CD4-positive, CD25-positive, alpha-beta regulatory T cell (primary cell): ENCODE data around the gene ADGRV1. TPM values are rescaled to one million over a fixed set of nuclear protein-coding genes. Genes with fewer than 3 reads are reported as not detected.

Experiments
- ATAC-seq, 2 donors: fragments of 150-1000 bp; cut with Tn5 transposase; one replicate each; pipeline ENCODE4 v1.10.0; 2021; ENCODE audit warnings: low read depth in 2 of 2, moderate number of reproducible peaks in 2 of 2, moderate library complexity in 1 of 2
- DNase-seq, 3 donors: peaks; one replicate each; pipeline versions ENCODE4 v3.0.0 to v3.0.0-alpha.2; 2012 to 2022; ENCODE audit warnings: mixed read lengths in 1 of 3
- H3K27ac ChIP-seq: one replicate; pipeline ENCODE4 v1.7.0; 2013; ENCODE audit warnings: mild to moderate bottlenecking, low read length; ENCODE audit not compliant: insufficient read depth, poor library complexity, severe bottlenecking
- H3K27me3 ChIP-seq: one replicate; pipeline ENCODE4 v1.7.0; 2013; ENCODE audit warnings: low read length; ENCODE audit not compliant: control insufficient read depth, insufficient read depth
- H3K36me3 ChIP-seq: one replicate; pipeline ENCODE4 v1.7.0; 2013; ENCODE audit warnings: mild to moderate bottlenecking, low read length, moderate library complexity; ENCODE audit not compliant: control insufficient read depth, insufficient read depth
- H3K4me1 ChIP-seq: 2 replicates; pipeline ENCODE4 v1.7.0; 2013; ENCODE audit warnings: mild to moderate bottlenecking, low read length; ENCODE audit not compliant: insufficient read depth, control insufficient read depth, poor library complexity, severe bottlenecking
- H3K4me3 ChIP-seq: one replicate; pipeline ENCODE4 v1.7.0; 2013; ENCODE audit warnings: low read depth, mild to moderate bottlenecking, low read length, moderate library complexity
- H3K9me3 ChIP-seq, 2 experiments: 1 replicate in 1 of 2; 2 replicates in 1 of 2; pipeline ENCODE4 v1.7.0; 2013; ENCODE audit warnings: low read length in 2 of 2, mild to moderate bottlenecking in 1 of 2, moderate library complexity in 1 of 2; ENCODE audit not compliant: control insufficient read depth in 2 of 2
- H3K27ac Mint-ChIP-seq, 3 donors: one replicate each; pipeline ENCODE4 v1.8.0; 2020 to 2022; ENCODE audit warnings: mild to moderate bottlenecking in 3 of 3, mixed read lengths in 3 of 3, moderate library complexity in 2 of 3
- H3K27me3 Mint-ChIP-seq: one replicate; pipeline ENCODE4 v1.8.0; 2022; ENCODE audit warnings: mild to moderate bottlenecking, mixed read lengths
- H3K36me3 Mint-ChIP-seq: one replicate; pipeline ENCODE4 v1.8.0; 2020; ENCODE audit warnings: mixed read lengths
- H3K4me1 Mint-ChIP-seq, 4 donors: one replicate each; pipeline ENCODE4 v1.8.0; 2020 to 2022; ENCODE audit warnings: mixed read lengths in 4 of 4, mild to moderate bottlenecking in 1 of 4
- H3K4me3 Mint-ChIP-seq, 4 donors: one replicate each; pipeline ENCODE4 v1.8.0; 2020 to 2022; ENCODE audit warnings: mild to moderate bottlenecking in 4 of 4, mixed read lengths in 4 of 4, moderate library complexity in 3 of 4
- H3K9me3 Mint-ChIP-seq, 7 donors: one replicate each; pipeline ENCODE4 v1.8.0; 2020 to 2022; ENCODE audit warnings: mixed read lengths in 7 of 7, mild to moderate bottlenecking in 3 of 7, moderate library complexity in 2 of 7
- polyA plus RNA-seq, 4 donors: library from polyadenylated mRNA; unstranded; fragments of 300-500 nt; fragmentation: Illumina TruSeq; gene quantifications; one replicate each; pipeline ENCODE4 v1.2.3, GENCODE V29; 2021
- total RNA-seq: library from RNA; stranded (reverse); gene quantifications from one replicate; pipeline ENCODE4 v1.2.3, GENCODE V29; 2022

ADGRV1 gene
- total and polyA plus RNA-seq, 5 donors from 2014 or later = 0.42 to 0.52 TPM; not detected in 3

DNA sequence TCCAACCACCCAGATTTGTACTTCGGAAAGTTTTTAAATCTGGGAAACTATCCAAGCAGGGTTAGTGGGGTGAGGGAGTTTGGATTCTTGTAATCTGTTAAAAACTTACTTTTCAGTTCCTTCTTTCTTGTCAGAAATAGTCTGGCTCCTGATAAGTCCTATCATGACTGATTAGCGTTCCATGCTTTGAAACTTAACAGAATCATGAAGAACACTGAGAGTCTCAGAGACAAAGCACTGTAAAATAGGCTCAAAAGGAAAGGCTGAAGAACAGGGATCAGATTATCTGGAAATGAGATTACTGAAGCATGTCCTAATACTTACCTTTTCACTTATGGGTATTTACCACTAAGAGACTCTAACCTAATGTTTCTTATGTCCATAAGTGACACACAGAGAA lies 582.1 kb downstream of the ADGRV1 start:
- Mint-ChIP-seq H3K9me3 (peaks cover 0 to 2% (median 0%) of the 10 kb centered on the region in 7 donors), H3K36me3 (no peaks in the 10 kb centered on the region), H3K4me3 (no peak overlapping the region), H3K27me3 (peaks cover 11% of the 10 kb centered on the region), H3K27ac (no peak overlapping the region), H3K4me1 (no peaks in the 10 kb centered on the region)
- H3K4me3 ChIP-seq = no peak overlapping the region
- no peak for DNase-seq
- H3K36me3 ChIP-seq = no peaks in the 10 kb centered on the region
- no peaks in the 10 kb centered on the region for H3K9me3 ChIP-seq
- ATAC-seq = no peak
- H3K27ac ChIP-seq = no peak overlapping the region
- H3K4me1 ChIP-seq = no peaks in the 10 kb centered on the region
- no peaks in the 10 kb centered on the region for H3K27me3 ChIP-seq

DNA sequence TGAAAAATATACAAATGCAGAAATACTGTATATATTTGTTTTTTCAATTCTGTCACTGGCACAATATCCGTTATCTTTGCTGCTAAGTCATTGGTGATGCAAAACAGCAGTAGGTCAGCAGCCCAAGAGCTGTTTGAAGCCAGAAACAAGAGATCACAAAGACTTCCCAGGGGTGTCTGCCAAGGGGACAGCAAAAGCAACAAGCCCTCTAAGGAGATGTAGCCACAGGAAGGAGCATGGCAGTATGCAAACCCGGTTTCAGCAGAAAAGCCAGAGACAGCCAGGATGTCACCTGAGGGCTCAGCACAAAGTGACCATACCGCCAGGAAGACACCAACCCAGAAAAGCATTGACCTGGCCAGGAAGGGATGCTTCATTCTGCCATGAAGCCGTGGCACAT lies 583.0 kb downstream of the ADGRV1 start:
- Mint-ChIP-seq H3K27me3 (peaks cover 5% of the 10 kb centered on the region), H3K27ac (no peak overlapping the region), H3K4me3 (no peak overlapping the region), H3K36me3 (no peaks in the 10 kb centered on the region), H3K4me1 (no peaks in the 10 kb centered on the region), H3K9me3 (peaks cover 0 to 2% (median 0%) of the 10 kb centered on the region in 7 donors)
- Histone ChIP-seq H3K4me1 (no peaks in the 10 kb centered on the region), H3K4me3 (no peak overlapping the region), H3K27me3 (no peaks in the 10 kb centered on the region), H3K27ac (no peak overlapping the region), H3K36me3 (no peaks in the 10 kb centered on the region), H3K9me3 (no peaks in the 10 kb centered on the region)
- DNase-seq (no peak), ATAC-seq (no peak)

DNA sequence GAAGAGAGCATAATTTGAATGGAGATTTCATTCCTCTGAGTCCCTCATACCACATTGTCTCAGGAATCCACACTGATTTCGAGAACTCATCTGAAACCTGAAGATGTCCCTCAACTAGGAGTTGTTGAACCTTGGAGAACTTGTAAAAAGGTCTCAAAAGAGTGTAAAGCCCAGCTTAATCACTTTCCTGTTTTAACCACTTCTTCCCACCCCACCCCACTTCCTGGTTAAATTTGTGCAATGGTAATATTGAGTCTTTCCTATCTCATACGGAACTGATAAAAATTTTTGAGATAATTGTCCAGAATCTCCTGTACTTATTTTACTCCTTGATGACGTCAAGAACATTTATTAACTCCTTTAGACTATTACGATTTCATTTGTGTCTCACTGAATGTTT lies 583.8 kb downstream of the ADGRV1 start:
- Histone ChIP-seq H3K9me3 (no peaks in the 10 kb centered on the region), H3K4me3 (no peak overlapping the region), H3K27ac (no peak overlapping the region), H3K36me3 (no peaks in the 10 kb centered on the region), H3K27me3 (peaks cover 2% of the 10 kb centered on the region), H3K4me1 (no peaks in the 10 kb centered on the region)
- Mint-ChIP-seq H3K36me3 (no peaks in the 10 kb centered on the region), H3K4me1 (no peaks in the 10 kb centered on the region), H3K9me3 (peaks cover 0 to 2% (median 0%) of the 10 kb centered on the region in 7 donors), H3K27ac (no peak overlapping the region), H3K4me3 (no peak overlapping the region), H3K27me3 (peaks cover 5% of the 10 kb centered on the region)
- ATAC-seq (no peak), DNase-seq (no peak)

DNA sequence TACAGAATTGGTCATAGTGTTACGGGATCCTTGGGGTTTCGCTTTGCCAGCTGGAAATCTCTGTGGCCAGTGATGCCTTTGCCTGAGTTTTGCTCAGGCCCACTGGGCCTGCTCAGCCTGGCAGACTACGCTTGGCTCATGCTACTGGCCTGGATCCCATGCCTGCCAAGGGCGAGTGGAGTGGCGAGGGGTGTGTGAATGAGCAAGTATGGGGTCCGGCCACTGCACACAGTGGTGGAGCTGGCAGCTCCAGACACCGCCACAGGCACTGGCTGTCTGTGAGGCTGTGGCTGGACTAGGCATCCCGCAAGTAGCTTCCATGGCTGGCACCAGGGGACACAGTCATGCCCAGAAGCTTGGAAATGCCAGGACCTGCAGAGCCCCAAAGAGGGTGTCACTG lies 584.2 kb downstream of the ADGRV1 start:
- no peak overlapping the region for H3K4me3 Mint-ChIP-seq
- H3K27me3 Mint-ChIP-seq = peaks cover 5% of the 10 kb centered on the region
- no peak overlapping the region for H3K27ac ChIP-seq
- peaks cover 0 to 5% (median 0%) of the 10 kb centered on the region in 7 donors for H3K9me3 Mint-ChIP-seq
- peaks cover 2% of the 10 kb centered on the region for H3K27me3 ChIP-seq
- H3K9me3 ChIP-seq = no peaks in the 10 kb centered on the region
- no peaks in the 10 kb centered on the region for H3K4me1 ChIP-seq
- no peak overlapping the region for H3K4me3 ChIP-seq
- no peaks in the 10 kb centered on the region for H3K4me1 Mint-ChIP-seq
- DNase-seq (no peak), ATAC-seq (no peak)
- H3K36me3 Mint-ChIP-seq = no peaks in the 10 kb centered on the region
- no peak overlapping the region for H3K27ac Mint-ChIP-seq
- H3K36me3 ChIP-seq = no peaks in the 10 kb centered on the region

DNA sequence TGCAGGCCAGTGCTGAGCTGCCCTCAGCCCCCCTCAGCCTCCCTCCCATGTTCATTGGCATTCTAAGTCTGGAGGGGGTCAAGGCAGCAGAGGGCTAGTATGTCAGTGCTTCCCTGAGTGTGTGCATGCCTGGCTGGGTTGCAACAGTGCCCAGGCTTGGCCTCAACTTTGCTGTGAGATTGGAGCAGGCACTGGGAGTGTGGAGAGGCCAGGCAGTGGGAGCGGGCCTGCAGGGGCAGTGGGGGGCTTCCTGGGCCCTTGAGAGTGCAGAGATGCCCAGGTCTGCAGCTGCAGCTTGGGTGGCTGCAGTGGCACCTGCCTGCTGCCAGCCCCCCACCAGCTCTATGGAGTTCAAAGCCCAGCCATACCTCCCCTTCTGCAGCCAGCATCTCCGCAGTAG lies 585.2 kb downstream of the ADGRV1 start:
- no peak for ATAC-seq
- Histone ChIP-seq H3K4me1 (no peaks in the 10 kb centered on the region), H3K27me3 (peaks cover 2% of the 10 kb centered on the region), H3K4me3 (no peak overlapping the region), H3K9me3 (no peaks in the 10 kb centered on the region), H3K36me3 (no peaks in the 10 kb centered on the region), H3K27ac (no peak overlapping the region)
- H3K27ac Mint-ChIP-seq = no peak overlapping the region
- H3K36me3 Mint-ChIP-seq = no peaks in the 10 kb centered on the region
- H3K4me3 Mint-ChIP-seq = no peak overlapping the region
- H3K4me1 Mint-ChIP-seq = no peaks in the 10 kb centered on the region
- H3K27me3 Mint-ChIP-seq = peaks cover 5% of the 10 kb centered on the region
- H3K9me3 Mint-ChIP-seq = peaks cover 0 to 5% (median 0%) of the 10 kb centered on the region in 7 donors
- no peak for DNase-seq

DNA sequence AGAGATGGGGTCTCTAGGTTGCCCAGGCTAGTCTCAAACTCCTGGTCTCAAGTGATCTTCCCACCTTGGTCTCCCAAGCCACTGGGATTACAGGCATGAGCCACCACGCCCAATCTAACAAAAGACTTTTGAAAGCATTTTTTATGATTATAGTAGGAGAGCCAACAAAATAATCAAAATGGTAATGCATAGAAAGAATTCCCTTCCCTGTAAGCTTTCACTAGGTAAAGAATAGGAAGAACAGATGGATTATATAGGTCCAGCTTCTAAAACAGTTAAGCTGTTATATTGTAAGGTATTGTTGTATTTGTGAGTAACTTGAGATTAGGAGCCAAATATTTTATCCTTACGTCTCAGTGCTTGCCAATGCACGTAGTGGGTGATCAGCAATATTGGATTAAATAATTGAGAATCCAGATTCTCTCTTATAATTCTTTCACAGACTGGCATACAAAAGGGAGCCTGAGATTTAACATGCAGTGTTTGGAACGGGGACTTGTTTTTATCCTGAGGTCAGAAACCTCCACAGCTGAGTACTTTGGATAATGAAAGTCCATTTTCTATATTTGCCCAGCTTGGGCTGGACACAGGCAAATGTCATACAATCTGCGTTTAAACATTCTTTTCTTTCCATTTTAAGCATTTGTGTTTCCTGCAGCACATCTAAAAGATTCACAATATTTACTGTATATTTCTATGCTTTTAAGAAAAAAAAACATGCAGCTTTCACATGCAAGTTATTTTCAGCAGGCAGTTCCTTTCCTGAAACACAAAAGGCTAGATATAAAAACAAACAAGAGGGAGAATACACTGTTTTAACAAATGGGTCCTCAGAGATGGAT lies 586.1 kb downstream of the ADGRV1 start:
- H3K4me1 ChIP-seq = no peaks in the 10 kb centered on the region
- Mint-ChIP-seq H3K4me1 (no peaks in the 10 kb centered on the region), H3K4me3 (no peak overlapping the region), H3K9me3 (peaks cover 0 to 7% (median 0%) of the 10 kb centered on the region in 7 donors), H3K27me3 (peaks cover under 1% of the 10 kb centered on the region), H3K27ac (no peak overlapping the region), H3K36me3 (no peaks in the 10 kb centered on the region)
- DNase-seq (no peak), ATAC-seq (no peak)
- no peaks in the 10 kb centered on the region for H3K36me3 ChIP-seq
- H3K27me3 ChIP-seq = peaks cover 2% of the 10 kb centered on the region
- no peak overlapping the region for H3K27ac ChIP-seq
- no peak overlapping the region for H3K4me3 ChIP-seq
- no peaks in the 10 kb centered on the region for H3K9me3 ChIP-seq

DNA sequence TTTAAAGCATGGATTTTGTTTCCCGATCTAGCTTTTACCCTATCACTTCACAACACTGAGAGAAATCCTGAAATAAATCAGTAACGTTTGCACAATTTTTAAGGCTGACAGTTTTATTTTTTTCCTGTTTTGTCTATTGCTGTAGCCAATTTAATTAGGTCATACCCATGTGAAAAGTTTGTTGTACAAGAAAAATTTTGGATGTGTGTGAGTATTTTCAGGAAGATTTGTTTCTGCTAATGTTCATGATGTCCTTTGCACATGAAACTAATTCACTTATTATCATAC lies 586.7 kb downstream of the ADGRV1 start:
- peaks cover 3% of the 10 kb centered on the region for H3K27me3 ChIP-seq
- Mint-ChIP-seq H3K27ac (no peak overlapping the region), H3K4me1 (no peaks in the 10 kb centered on the region), H3K4me3 (no peak overlapping the region), H3K9me3 (peaks cover 0 to 7% (median 1%) of the 10 kb centered on the region in 7 donors), H3K27me3 (peaks cover 2% of the 10 kb centered on the region), H3K36me3 (no peaks in the 10 kb centered on the region)
- no peak overlapping the region for H3K27ac ChIP-seq
- H3K9me3 ChIP-seq = no peaks in the 10 kb centered on the region
- ATAC-seq = no peak
- DNase-seq = no peak
- no peaks in the 10 kb centered on the region for H3K36me3 ChIP-seq
- H3K4me1 ChIP-seq = no peaks in the 10 kb centered on the region
- no peak overlapping the region for H3K4me3 ChIP-seq

DNA sequence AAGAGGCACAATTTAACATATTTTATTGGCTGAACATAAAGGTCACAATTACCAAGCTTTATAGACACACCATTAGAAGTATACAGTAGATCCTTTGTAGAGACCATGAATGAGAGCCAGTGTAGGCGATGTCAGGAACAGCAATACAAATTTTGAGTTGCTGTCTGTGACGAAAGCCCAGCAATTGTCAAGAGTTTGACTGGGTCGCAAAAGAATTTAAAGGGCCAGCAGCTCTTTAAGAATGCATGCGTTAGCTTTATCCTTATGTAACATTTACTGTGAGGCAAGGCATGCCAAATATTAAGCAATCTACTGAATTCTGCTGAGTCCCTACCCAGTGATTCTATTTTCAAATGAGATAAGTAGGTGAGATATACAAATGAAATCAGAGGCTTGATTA lies 587.6 kb downstream of the ADGRV1 start:
- Mint-ChIP-seq H3K4me1 (no peaks in the 10 kb centered on the region), H3K27me3 (peaks cover 8% of the 10 kb centered on the region), H3K4me3 (no peak overlapping the region), H3K27ac (no peak overlapping the region), H3K36me3 (no peaks in the 10 kb centered on the region), H3K9me3 (peaks cover 0 to 7% (median 1%) of the 10 kb centered on the region in 7 donors)
- no peak for DNase-seq
- Histone ChIP-seq H3K27ac (no peak overlapping the region), H3K4me3 (no peak overlapping the region), H3K36me3 (no peaks in the 10 kb centered on the region), H3K4me1 (no peaks in the 10 kb centered on the region), H3K27me3 (peaks cover 4% of the 10 kb centered on the region), H3K9me3 (no peaks in the 10 kb centered on the region)
- no peak for ATAC-seq
